ENCODE data around the gene NPHS1.

GRCh38 chr19:35811317-35812219, 40.7 kb downstream of the NPHS1 start:
- TF ChIP-seq CTCF (IDR thresholded peaks at IDR 0.05) (no peak), POLR2A (IDR thresholded peaks at IDR 0.05) (no peak)

Data from adrenal gland (tissue), 5 donors.